GM12891 (cell line): ENCODE data around the gene TPCN2.

Experiments used
- PAX5 ChIP-seq: IDR thresholded peaks from 2 replicates; pipeline ENCODE4 v1.6.1; 2011; ENCODE audit warnings: low read length, moderate library complexity, mild to moderate bottlenecking; ENCODE audit not compliant: insufficient read depth, severe bottlenecking
- POLR2AphosphoS5 ChIP-seq: IDR thresholded peaks from 2 replicates; pipeline ENCODE4 v1.6.1; 2011; ENCODE audit warnings: low read depth, low read length, control low read depth

GRCh38 chr11:69005183-69005630 lies 43.5 kb upstream of the TPCN2 start:
- TF ChIP-seq POLR2AphosphoS5 (no peak), PAX5 (no peak)
